ENCODE measurements around the gene KLF4.
"Not testable (repeated sequence)": the region's sequence is repeated elsewhere in the genome, so short reads cannot be mapped to it uniquely, and the experiment has no call there.

KLF4 gene

DNA sequence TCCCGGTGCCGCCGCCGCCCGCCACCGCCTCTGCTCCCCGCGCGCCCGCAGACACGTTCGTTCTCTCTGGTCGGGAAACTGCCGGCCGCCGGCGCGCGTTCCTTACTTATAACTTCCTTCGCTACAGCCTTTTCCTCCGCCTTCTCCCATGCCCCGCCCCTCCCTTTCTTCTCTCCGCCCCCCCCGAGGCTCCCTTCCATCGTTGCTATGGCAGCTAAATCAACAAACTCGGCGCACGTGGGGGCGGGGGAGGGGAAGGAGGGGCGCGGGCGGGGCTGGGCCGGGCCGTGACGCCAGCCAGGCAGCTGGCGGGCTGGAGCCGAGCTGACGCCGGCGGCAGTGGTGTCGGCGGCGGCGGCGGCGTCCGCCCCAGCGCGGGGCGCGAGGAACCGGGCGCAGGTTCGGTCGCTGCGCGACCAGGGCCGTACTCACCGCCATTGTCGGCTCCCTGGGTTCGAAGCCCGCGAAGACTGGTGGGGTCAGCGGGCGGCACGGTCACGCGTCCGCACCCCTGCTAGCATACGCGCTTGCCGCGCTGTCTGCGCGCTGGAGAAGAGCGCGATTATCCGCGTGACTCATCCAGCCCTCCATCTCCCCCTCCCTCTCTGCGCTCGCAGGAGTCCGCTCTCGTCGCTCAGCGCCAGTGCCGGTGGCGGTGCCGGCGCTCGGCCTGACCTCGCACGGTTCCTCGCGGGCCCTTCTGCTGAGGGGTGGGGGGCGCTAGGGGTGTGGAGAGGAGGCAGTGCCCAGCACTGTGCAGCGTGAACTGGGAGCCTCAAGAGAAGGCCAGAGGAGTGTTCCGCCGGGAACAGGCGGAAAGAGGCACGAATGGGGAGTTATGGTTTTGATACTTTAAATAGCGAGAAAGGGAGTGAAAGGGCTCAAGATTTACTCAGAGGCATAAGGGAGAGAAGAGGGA, at the start of gene KLF4:
Gene KLF4 (minus strand): TSS at position 83 of the 919 bp plus-strand sequence. CDS start 597 bp downstream, outside the sequence.
- DNase-seq, result peak; percentile 85

DNA sequence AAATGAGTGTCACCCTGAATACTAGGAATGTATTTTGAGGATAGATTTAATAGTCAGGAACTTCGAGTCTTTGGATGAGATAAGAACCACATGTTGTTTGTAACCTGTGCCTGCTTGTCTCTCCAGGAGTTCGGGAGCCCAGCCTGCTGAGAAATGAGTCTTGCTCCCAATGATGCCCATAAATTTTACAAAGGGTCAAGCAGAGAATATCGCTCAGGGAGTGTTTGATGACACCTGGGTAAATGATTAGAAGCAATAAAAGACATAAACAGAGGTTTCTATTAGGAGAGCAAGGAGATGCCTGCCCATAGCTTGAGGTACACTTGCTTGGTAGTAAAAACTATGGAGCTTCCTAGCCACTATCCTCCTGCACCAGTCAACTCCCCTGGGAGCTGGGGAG, 46.9 kb upstream of the KLF4 start:
- no peak for DNase-seq

DNA sequence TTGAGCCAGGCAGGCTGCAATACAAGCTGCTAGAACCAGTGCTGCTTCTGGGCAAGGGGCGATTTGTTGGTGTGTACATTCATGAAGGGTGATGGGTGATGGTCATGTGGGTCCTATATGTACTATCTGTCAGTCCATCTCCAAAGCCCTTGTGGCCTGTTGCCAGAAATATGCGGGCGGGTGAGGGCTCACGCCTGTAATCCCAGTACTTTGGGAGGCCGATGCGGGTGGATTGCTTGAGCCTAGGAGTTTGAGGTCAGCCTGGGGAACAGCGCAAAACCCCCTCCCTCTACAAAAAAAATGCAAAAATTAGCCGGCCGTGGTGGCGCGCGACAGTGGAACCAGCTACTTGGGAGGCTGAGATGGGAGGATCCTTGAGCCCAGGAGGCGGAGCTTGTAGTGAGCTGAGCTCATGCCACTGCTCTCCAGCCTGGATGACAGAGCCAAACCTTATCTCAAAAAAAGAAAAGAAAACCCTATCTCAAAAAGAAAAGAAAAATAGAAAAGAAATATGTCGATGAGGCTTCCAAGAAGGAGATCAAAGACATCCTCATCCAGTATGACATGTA, 45.0 kb upstream of the KLF4 start:
- DNase-seq, result no peak

DNA sequence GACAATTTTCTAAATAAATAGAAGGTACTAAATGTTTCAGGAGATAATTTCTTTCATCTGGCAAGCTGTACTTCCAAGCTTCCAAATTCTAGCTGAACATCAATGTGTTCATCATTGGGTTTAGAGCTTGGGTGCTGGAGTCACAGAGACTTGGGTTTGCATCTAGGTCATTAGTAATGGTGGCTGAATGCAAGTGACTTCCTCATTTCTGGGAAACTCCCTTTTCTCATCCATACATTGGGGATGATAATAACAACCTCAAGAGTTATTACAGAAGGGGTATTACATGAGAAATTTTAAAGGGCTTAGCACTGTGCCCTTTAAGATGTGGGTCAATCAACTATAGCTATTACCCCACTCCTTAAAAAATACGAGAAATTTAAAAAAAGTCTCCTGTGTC, 41.1 kb upstream of the KLF4 start:
- no peak for DNase-seq

DNA sequence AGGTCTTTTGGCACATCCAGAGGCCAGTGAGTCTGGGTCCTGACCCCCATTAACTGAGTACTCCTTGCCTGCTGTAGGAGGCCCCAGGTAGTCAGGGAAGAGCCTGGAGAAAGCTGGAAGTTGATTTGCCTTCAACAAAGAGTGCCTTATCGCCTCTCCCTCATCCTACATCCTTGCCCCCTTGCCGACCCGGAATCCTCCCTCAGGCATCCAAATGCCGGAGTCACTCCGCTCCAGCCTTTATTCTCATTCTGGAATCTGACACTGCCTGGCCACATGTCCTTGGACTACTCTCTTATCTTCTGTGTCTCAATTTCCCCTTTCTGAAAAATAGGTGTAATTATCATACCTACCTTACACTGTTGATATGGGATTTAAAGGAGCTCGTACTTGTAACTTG, 39.1 kb upstream of the KLF4 start:
- no peak for DNase-seq

DNA sequence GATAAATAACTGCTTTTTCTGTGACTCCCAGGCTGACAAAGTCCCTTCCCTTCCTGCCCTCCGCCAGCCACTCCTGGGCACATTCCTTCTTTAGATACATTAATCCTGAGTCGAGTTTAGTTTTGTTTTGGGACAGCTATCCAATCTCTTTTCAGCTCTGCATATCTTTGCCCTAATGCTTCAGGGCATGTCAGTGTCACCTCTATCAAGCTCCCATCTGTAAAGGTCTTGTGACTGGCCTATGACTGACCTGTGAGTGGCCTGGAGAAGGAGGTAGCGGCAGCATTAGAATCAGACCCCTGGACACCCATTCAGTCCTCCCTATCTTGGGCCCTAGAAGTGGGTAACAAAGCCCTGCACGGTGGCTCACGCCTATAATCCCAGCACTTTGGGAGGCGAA, 34.0 kb upstream of the KLF4 start:
- no peak for DNase-seq

DNA sequence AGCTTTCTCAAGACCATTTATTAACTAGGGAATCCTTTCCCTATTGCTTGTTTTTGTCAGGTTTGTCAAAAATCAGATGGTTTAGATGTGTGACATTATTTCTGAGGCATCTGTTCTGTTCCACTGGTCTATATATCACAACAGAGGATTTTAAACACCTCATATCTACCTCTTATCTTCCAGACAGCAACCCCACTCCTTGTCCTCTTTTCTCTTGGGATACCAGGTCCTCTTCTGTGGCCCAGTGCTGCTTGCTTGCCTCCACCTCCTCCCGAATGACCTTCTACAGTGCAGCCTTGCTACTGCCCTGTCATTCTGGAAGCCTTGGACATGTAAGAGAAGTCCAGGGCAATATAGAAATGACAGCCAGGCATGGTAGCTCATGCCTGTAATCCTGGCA, 30.6 kb upstream of the KLF4 start:
- DNase-seq, result no peak

DNA sequence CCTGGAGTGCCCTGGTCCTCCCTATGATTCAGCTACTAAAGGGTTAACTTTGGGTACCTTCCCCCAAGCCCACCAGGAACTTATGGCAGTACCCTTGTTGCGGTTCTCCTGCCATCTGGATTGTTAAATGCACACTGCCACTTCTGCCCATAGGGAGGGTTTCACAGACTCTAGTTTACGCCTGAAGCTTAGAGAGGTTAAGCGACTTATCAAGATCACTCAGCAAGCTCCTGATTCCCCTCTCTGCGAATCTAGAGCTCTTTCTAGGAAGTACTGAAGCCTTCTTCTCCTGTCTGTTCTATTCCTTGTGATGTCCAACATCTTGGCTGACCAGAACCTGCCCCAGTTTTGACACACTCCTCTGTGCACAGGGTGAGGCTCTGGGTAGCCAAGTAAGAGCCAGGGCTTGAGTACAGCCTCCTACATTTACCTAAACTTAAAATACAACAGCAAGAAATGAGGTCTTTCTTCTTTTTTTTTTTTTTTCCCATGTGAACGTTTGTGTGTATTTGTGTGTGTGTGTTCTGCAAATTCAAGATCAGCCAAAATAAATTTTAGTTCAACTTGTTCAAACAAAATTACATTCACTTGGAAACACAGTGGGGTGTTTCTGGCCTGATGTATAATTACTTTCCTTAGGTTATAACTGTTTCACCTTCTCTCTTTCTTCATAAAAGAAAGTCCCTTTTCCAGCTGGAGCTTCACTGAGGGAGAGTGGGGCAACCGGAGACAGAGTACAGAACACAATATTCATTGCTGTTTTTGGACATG, 28.7 kb upstream of the KLF4 start:
- DNase-seq, result no peak

DNA sequence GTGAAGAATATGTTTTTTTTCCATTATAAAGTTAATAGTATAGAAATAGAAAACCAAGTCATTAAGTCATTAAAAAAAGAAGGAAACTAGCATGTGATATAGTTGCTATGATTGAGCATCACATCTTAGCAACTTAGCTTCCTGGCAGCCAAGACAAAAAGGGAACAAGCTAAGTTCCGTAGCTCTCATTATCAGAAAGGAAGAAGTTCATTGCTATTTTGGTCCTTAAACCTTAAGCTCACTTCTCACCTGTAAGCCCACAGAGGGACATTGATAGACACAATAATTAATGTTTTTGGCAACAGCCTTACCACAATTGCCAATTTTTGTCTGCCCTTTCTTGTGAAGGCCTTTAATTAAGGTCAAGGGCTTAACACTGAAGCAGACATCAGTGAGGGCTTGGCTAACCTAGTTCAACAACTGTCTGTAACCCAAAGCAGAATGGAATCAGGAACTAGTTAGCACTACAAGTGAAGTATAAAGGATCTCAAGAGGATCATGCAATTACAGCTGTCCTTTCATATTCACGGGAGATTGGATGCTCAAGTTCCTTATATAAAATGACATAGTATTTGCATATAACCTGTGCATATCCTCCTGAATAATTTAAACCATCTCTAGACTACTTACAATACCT, 24.0 kb upstream of the KLF4 start:
- DNase-seq, result no peak

DNA sequence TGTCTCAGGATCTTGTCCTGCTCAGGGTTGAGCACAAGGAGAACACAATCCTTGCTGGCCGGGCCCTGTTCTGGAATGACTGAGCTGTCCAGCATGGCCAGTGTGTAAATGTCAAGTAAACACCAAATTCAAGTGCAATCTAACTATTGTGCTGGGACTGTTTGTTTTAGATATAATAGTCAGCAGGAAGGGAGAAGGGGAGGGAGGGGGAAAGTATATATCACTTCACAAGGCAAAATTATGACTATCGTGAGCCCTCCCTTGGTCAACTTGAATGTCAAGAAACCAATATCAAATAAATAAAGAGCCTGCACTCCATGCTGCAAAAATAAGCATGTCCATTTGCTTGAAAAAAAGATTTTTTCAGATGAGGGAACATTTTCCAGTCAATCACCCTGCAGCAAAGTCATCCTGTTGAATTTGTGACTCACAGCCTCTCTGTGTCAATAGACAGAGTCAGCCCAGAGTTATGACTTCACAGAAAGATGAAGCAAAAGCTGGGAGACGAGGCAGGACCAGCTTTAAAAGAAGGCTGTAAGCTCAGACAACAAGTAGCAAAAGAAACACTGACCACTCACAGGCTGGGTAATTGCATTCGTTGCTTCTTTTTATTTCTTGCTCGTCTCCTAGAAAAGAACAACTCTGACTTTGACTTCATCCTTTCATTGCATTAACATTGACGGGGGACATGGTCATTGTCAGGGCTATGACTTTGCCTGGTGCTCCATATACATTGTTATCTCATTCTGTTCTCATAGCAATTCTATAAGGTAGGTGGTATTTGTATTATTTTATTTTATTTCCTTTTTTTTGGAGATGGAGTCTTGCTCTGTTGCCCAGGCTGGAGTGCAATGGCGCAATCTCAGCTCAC, 15.3 kb upstream of the KLF4 start:
- no peak for DNase-seq

DNA sequence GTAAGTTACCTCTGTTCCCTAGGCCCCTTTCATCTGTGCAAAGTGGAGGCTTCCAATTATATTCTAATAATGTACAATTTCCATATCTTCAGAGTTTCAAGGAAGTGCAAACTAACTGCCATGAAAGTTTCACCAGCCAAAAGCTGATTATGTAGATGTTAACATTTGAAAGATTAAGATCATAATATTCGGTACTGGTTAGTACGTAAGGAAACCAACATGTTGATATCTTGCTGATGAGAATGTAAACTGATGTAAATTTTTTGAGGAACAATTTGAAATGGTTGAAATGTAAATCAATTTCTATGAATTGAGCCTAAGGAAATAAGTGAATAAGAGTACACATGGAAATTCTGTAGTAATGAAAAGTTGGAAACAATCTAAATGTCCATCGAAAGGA, 12.9 kb upstream of the KLF4 start:
- DNase-seq, result no peak

DNA sequence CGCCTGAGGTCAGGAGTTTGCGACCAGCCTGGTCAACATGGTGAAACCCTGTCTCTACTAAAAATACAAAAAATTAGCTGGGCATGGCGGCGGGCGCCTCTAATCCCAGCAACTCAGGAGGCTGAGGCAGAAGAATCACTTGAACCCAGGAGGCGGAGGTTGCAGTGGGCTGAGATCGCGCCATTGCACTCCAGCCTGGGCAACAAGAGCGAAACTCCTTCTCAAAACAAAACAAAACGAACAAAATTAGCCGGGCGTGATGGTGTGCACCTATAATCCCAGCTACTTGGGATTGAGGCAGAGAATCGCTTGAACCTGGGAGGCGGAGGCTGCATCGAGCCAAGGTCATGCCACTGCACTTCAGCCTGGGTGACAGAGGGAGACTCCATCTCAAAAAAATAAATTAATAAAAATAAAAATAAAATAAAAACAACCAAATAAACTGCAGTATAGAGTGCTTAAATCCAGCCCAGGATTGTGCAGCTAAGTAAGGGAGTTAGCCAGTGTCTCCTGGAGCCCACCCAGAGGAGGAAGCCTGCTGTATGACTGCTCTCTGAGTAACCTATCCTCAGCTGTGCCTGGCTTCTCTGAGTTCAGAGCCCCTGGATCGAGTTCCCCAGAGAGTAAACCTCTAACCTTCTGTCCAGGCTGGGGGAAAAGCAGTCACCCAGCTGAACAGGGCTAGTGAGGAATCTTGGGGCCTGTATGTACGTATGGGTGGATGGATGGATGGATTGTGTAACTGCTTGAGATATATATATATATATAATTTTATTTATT, 11.0 kb upstream of the KLF4 start:
- not testable (repeated sequence) for DNase-seq

DNA sequence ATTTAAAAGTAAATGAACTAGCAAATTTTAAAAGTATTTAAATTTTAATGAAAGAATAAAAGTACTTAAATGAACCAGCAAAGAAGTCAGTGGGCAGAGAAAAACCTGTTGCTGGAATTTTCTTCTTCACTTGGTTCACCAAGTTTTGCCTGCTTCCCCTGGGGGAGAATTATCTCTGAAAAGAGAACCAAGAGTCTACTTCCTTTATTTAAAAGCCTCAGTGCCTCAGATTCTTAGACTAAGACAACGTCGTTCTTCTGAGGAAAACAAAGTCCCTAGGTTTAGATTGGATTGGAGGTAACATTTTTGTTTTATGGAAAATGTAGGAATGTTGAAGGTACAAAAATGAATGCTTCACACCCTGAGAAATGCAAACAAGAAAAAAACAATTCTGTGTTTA, 7.4 kb upstream of the KLF4 start:
- DNase-seq, result no peak

DNA sequence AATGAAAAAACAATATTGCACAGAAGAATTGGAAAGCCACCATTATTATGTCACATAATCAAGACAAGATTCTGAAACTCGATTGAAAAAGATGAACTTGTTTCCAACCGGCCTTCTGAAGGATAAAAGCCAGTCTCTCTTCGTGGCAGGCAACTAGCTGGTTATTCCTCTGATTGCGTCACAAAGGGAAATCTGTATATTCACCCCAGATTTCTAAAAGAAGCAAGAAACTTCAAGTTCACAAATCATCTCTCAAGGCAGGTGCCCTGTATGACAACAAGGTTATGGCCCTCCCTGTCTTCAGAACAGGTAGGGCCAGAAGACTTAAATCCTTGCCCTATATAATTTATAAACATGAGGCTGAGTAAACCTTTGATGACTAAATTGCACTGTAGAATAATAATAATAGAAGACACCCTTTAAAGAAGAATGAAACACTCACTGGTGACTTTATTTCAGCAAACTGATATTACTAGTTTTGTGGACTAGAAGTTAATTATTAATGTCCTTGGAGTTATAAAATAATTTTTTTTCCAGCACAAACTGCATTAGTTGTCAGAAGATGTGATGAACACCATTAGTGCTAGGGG, 2.9 kb upstream of the KLF4 start:
- no peak for DNase-seq

DNA sequence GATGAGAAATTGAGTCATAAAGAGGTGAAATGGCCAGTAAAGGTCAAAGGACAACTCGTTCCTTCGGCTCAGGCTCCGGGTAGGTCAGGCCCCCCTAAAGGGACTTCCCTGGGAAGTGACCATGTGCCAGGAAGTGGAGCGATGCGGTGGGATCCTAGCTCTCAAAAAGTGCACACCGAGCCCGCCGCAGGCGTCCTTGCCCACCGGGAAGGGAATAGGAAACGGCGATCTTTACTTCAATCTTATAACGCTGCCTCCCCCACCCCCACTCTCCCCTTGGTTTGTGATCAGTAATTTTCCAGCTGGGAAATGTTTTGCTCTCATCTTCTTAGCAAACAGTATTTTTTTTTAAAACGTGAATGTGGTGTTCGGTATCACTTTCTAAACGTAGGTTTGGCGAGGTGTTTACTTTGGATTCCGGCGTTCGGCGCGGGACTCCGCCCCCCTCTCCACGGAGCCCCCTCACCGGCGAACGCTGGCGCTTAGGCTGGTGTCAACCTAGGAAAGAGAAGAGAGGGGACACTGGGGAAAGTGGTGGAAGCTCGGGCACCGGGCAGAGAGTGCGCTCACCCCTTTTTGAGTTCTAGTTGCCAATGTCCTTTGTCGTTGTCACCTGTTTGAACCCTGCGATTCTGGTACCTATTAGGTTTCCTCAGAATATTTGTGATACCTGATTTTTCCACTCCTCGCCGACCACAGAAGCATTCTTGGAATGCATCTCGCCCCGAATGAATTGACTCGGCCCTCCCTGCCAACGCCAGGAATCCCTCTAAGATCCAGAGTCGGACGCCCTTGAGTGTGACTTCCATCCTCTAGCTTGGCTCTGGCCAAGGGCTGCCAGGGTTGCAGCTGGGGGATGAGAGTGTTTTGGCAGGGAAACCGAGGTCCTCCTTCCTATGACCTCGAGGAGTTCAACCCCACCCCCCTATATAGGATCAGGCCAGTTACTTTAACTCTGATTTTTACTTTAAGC, 1.8 kb upstream of the KLF4 start:
- no peak for DNase-seq

DNA sequence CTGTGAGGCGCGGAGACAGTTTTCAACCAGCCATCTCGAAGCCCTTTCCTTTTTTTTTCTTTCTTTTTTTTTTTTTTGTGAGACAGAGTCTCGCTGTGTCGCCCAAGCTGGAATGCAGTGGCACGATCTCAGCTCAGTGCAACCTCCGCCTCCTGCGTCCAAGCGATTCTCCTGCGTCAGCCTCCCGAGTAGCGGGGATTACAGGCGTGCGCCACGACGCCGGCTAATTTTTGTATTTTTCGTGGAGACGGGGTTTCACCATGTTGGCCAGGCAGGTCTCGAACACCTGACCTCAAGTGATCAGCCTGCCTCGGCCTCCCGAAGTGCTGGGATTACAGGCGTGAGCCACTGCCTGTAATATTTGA, 1.0 kb upstream of the KLF4 start:
- not testable (repeated sequence) for DNase-seq

DNA sequence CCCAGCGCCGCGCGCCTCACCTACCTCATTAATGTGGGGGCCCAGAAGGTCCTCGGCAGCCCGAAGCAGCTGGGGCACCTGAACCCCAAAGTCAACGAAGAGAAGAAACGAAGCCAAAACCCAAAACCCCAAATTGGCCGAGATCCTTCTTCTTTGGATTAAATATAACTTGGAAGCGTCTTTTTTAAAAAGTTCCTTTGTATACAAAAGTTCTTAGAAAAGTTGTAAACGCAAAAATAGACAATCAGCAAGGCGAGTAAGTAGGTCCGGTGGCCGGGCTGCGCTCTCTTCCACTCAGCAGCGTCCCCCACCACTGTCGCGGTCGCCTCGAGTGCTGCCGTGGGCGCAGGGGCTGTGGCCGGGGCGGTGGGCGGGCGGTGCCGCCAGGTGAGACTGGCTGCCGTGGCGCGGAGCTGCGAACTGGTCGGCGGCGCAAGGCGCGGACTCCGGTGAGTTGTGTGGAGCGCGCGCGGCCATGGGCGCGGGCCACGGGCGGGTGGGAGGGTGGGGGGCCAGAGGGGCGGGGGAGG, 360 bp downstream of the KLF4 start:
- no peak for DNase-seq

DNA sequence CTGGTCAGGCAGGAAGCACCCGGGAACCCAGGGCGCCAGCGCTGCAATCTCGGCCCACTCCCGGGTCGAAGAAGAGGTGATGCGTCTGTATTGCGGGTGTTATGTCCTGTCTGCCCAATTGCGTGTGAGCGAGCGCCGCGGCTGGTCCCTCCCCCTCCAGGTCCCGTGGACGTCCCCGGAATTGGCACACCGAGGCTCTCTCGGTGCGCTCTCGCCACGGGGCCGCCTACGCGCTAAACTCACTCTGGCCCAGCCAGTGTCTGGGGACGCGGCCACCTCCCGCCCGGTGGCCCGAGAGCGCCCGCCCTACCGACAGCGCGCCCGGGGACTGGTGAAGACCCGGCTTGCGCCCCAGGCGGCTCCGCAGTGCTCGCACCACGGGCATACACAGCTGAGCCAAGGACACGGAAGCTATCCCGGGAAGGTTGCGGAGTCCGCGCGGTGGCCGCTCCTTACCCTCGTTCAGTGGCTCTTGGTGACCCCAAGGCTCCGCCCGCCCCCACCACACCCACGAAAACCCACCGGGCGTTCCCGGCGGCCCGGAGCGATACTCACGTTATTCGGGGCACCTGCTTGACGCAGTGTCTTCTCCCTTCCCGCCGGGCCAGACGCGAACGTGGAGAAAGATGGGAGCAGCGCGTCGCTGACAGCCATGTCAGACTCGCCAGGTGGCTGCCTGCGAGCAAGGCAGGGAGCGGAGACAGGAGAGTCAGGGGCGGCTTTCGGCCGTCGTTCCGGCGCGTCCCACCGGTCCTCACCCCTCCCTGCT, 1.0 kb downstream of the KLF4 start:
- peak; percentile 13 for DNase-seq
